Heart right ventricle (tissue), 16 donors: Measurements from ENCODE around the gene BRD9. TPM values are rescaled to one million over a fixed set of nuclear protein-coding genes. Genes with fewer than 3 reads are reported as not detected.

ENCODE experiments used
- ATAC-seq, 8 donors: fragments of 200-7000 bp; cut with Tn5 transposase; one replicate each; pipeline ENCODE4 v1.9.1; 2020; ENCODE audit warnings: mild to moderate bottlenecking in 8 of 8, moderate library complexity in 8 of 8, moderate number of reproducible peaks in 1 of 8
- DNase-seq, 2 donors: peaks; one replicate each; pipeline ENCODE4 v3.0.0-alpha.2; 2020
- H3K27ac ChIP-seq, 10 donors: fragments of 200-600 bp; sonication (generic) in 2 of 10; one replicate each; pipeline versions ENCODE4 v1.5.0 to v1.8.0; 2020 to 2022; ENCODE audit warnings: mild to moderate bottlenecking in 3 of 10
- H3K27me3 ChIP-seq, 7 donors: fragments of 200-600 bp; one replicate each; pipeline ENCODE4 v1.8.0; 2021 to 2022; ENCODE audit warnings: mild to moderate bottlenecking in 2 of 7
- H3K36me3 ChIP-seq, 9 donors: fragments of 200-600 bp; sonication (generic) in 1 of 9; one replicate each; pipeline versions ENCODE4 v1.5.0 to v1.8.0; 2020 to 2022; ENCODE audit warnings: mild to moderate bottlenecking in 2 of 9
- H3K4me1 ChIP-seq, 9 donors: fragments of 200-600 bp; sonication (generic) in 1 of 9; one replicate each; pipeline versions ENCODE4 v1.5.0 to v1.8.0; 2020 to 2022; ENCODE audit warnings: mild to moderate bottlenecking in 4 of 9
- H3K4me3 ChIP-seq, 10 donors: fragments of 200-600 bp; sonication (generic) in 2 of 10; one replicate each; pipeline versions ENCODE4 v1.5.0 to v1.8.0; 2020 to 2022; ENCODE audit warnings: mild to moderate bottlenecking in 7 of 10, moderate library complexity in 2 of 10
- H3K9me3 ChIP-seq, 11 donors: fragments of 200-600 bp in 10 of 11; sonication (generic) in 2 of 11; one replicate each; pipeline versions ENCODE4 v1.5.0 to v1.8.0; 2013 to 2022; ENCODE audit warnings: mild to moderate bottlenecking in 2 of 11, control low read depth in 1 of 11, moderate library complexity in 1 of 11
- CTCF ChIP-seq, 9 donors: fragments of 200-600 bp; sonication (generic) in 2 of 9; IDR thresholded peaks; one replicate each; pipeline versions ENCODE4 v1.5.0 to v1.8.0; 2021 to 2022; ENCODE audit warnings: antibody characterized with exemption in 9 of 9, mild to moderate bottlenecking in 5 of 9, moderate library complexity in 1 of 9
- WGBS, 2 donors: extraction: QIAGEN DNeasy Blood & Tissue Kit; methylation state at CpG; one replicate each; pipeline ENCODE4 v1.1.7; 2013; ENCODE audit warnings: inconsistent platforms in 1 of 2; 5-methylcytosine and 5-hydroxymethylcytosine counted together
- intact Hi-C, 10 donors: fragments of 100-400 bp; cut with DNase I; formaldehyde crosslinking; loops; one replicate each; pipeline versions ENCODE4 v1.11.1 to v1.14.2; 2022
- polyA plus RNA-seq, 2 donors: library from polyadenylated mRNA; stranded (reverse); fragments of 200-250 nt; gene quantifications; one replicate each; pipeline ENCODE4 v1.2.3, GENCODE V29; 2013
- total RNA-seq, 10 donors: library from RNA; stranded (reverse); fragmentation: NEBNext Ultra II Directional in 3 of 10; extraction: Animal tissue kit (Norgen Biotek cat#: 25700) in 3 of 10; gene quantifications; one replicate each; pipeline versions ENCODE4 v1.2.1 to v1.2.4, GENCODE V29; 2021 to 2023
- donor health status: Arrhythmogenic right ventricular cardiomyopathy.
- donor health status: ischemic (EF 13 %, LVEDD 7.1; RV severe dilation, severe dysfunction).
- donor health status: healthy with polysubstance abuse.
- donor health status: DM: no; HTN: yes; CAD: no.
- donor health status: DM: no; HTN: no; CAD: no.
- donor health status: ischemic (EF 25% LVEDD 6.9; RV normal size, moderate dysfunction).
- donor health status: ischemic (EF 25% LVEDD 5.7; RV mildly dilated, moderate dysfunction).
- donor health status: healthy.
- donor health status: DM: yes; HTN: yes; CAD: no.
- donor health status: Ischemic cardiomyopathy.
- donor health status: ischemic (EF 35%, LVEDD 5.7; RV mildly dilated, moderate dysfunction).
- donor health status: nonischemic (EF 11% LVEDD 7.7; RV severe dilation, severe dysfunction).
- donor health status: DM: yes; HTN: yes; CAD: no.
- donor health status: PGD.
- donor health status: ischemic (EF 29% LVEDD 5.4; RV normal size, mild dysfunction).
- donor health status: nonischemic (EF 23%, LVEDD 6.1; RV moderate dilation, normal function).

BRD9 gene
- total and polyA plus RNA-seq, 12 donors, result 16.7 to 42.6 (median 26.0) TPM

- 83 to 85% methylated on average over 15 of the region's 15 CpGs for WGBS, 2 donors
- Histone ChIP-seq H3K27ac (no peak overlapping the region), H3K36me3 (peaks cover 0 to 81% (median 44%) of the 10 kb centered on the region in 9 donors), H3K27me3 (no peaks in the 10 kb centered on the region), H3K4me3 (no peak overlapping the region), H3K9me3 (no peaks in the 10 kb centered on the region), H3K4me1 (no peaks in the 10 kb centered on the region)
- TF ChIP-seq CTCF (IDR thresholded peaks at IDR 0.05), result no peak
- intact Hi-C loops, result no loop called here
- ATAC-seq, result peak in 1 of 8 donors; percentile 27
- no peak for DNase-seq
These were observed 28.0 kb downstream of the BRD9 start for GRCh38 chr5:864492-865167.

- intact Hi-C loops, result no loop called here
- ATAC-seq (no peak), DNase-seq (peak in 1 of 2 donors; percentile 8)
- no peak overlapping the region for H3K27ac ChIP-seq
- 92% methylated on average over 16 of the region's 16 CpGs for WGBS, 2 donors
- peaks cover 0 to 68% (median 32%) of the 10 kb centered on the region in 9 donors for H3K36me3 ChIP-seq
- no peak for TF ChIP-seq CTCF (IDR thresholded peaks at IDR 0.05)
- no peak overlapping the region for H3K4me3 ChIP-seq
- no peaks in the 10 kb centered on the region for H3K9me3 ChIP-seq
- H3K27me3 ChIP-seq, result no peaks in the 10 kb centered on the region
- no peaks in the 10 kb centered on the region for H3K4me1 ChIP-seq
These were observed 29.3 kb downstream of the BRD9 start for GRCh38 chr5:863244-863805.

GRCh38 chr5:862367-863243, 30.0 kb downstream of the BRD9 start:
- no peak for ATAC-seq
- TF ChIP-seq CTCF (IDR thresholded peaks at IDR 0.05), result no peak
- Histone ChIP-seq H3K4me1 (no peaks in the 10 kb centered on the region), H3K27ac (no peak overlapping the region), H3K4me3 (no peak overlapping the region), H3K27me3 (no peaks in the 10 kb centered on the region), H3K9me3 (no peaks in the 10 kb centered on the region), H3K36me3 (peaks cover 0 to 61% (median 29%) of the 10 kb centered on the region in 9 donors)
- intact Hi-C loops, result no loop called here
- WGBS, 2 donors, result 86 to 87% methylated on average over 25 of the region's 25 CpGs
- peak in 1 of 2 donors; percentile 8 for DNase-seq
